ENCODE data around the gene TARS3. TPM values are rescaled to one million over a fixed set of nuclear protein-coding genes. Genes with fewer than 3 reads are reported as not detected.
A peak's percentile ranks its signal among the peaks of the same experiment; 100 is the strongest.
"Not testable (repeated sequence)": the region's sequence is repeated elsewhere in the genome, so short reads cannot be mapped to it uniquely, and the experiment has no call there.

Gene TARS3
- 6.8 and 8.7 TPM in 2 replicates for total RNA-seq

- DNase-seq (ENCODE audit: low read depth, low spot score) = peak; percentile 82
Observed at GRCh38 chr15:101723874-101724674, at the start of gene TARS3. TARS3 (minus strand) TSS chr15:101724473; CDS start chr15:101724387, 86 bp downstream.

GRCh38 chr15:101773496-101774100 is 49.3 kb upstream of the TARS3 start:
- DNase-seq (ENCODE audit: low read depth, low spot score) = no peak

GRCh38 chr15:101772921-101773320 is 48.6 kb upstream of the TARS3 start:
- no peak for DNase-seq (ENCODE audit: low read depth, low spot score)

GRCh38 chr15:101767083-101767640 is 42.9 kb upstream of the TARS3 start:
- DNase-seq (ENCODE audit: low read depth, low spot score) = not testable (repeated sequence)

GRCh38 chr15:101765772-101766456 is 41.6 kb upstream of the TARS3 start:
- no peak for DNase-seq (ENCODE audit: low read depth, low spot score)

- not testable (repeated sequence) for DNase-seq (ENCODE audit: low read depth, low spot score)
Observed at GRCh38 chr15:101765340-101765671, 41.0 kb upstream of the TARS3 start.

GRCh38 chr15:101764669-101765339 is 40.5 kb upstream of the TARS3 start:
- not testable (repeated sequence) for DNase-seq (ENCODE audit: low read depth, low spot score)

- DNase-seq (ENCODE audit: low read depth, low spot score) = not testable (repeated sequence)
Observed at GRCh38 chr15:101746716-101747082, 22.4 kb upstream of the TARS3 start.

- DNase-seq (ENCODE audit: low read depth, low spot score) = not testable (repeated sequence)
Observed at GRCh38 chr15:101734837-101735236, 10.6 kb upstream of the TARS3 start.

- DNase-seq (ENCODE audit: low read depth, low spot score) = no peak
Observed at GRCh38 chr15:101733545-101733944, 9.3 kb upstream of the TARS3 start.

- no peak for DNase-seq (ENCODE audit: low read depth, low spot score)
Observed at GRCh38 chr15:101732772-101733171, 8.5 kb upstream of the TARS3 start.

GRCh38 chr15:101731746-101732145 is 7.5 kb upstream of the TARS3 start:
- no peak for DNase-seq (ENCODE audit: low read depth, low spot score)

- no peak for DNase-seq (ENCODE audit: low read depth, low spot score)
Observed at GRCh38 chr15:101727186-101727585, 2.9 kb upstream of the TARS3 start.

GRCh38 chr15:101725073-101725472 is 800 bp upstream of the TARS3 start:
- DNase-seq (ENCODE audit: low read depth, low spot score) = no peak

- DNase-seq (ENCODE audit: low read depth, low spot score) = no peak
Observed at GRCh38 chr15:101724675-101725005, 367 bp upstream of the TARS3 start.

- no peak for DNase-seq (ENCODE audit: low read depth, low spot score)
Observed at GRCh38 chr15:101723171-101723873, 951 bp downstream of the TARS3 start.

- no peak for DNase-seq (ENCODE audit: low read depth, low spot score)
Observed at GRCh38 chr15:101718896-101719295, 5.4 kb downstream of the TARS3 start.

- DNase-seq (ENCODE audit: low read depth, low spot score) = no peak
Observed at GRCh38 chr15:101712078-101712477, 12.2 kb downstream of the TARS3 start.

- DNase-seq (ENCODE audit: low read depth, low spot score) = no peak
Observed at GRCh38 chr15:101710806-101711205, 13.5 kb downstream of the TARS3 start.

GRCh38 chr15:101709466-101709865 is 14.8 kb downstream of the TARS3 start:
- DNase-seq (ENCODE audit: low read depth, low spot score) = no peak

- DNase-seq (ENCODE audit: low read depth, low spot score) = no peak
Observed at GRCh38 chr15:101707983-101708382, 16.3 kb downstream of the TARS3 start.
